Fibroblast of villous mesenchyme (primary cell): Measurements from ENCODE around the gene ARMS2. TPM values are rescaled to one million over a fixed set of nuclear protein-coding genes. Genes with fewer than 3 reads are reported as not detected.

Source experiments
- DNase-seq: peaks from one replicate; pipeline ENCODE4 v3.0.0-alpha.2; 2010; ENCODE audit warnings: low read depth
- H3K4me3 ChIP-seq: 2 replicates; pipeline ENCODE4 v1.5.1; 2011; ENCODE audit warnings: low read depth, mild to moderate bottlenecking, low read length
- CTCF ChIP-seq: IDR thresholded peaks from 2 replicates; pipeline ENCODE4 v1.5.1; 2012; ENCODE audit warnings: low read depth, mild to moderate bottlenecking, low read length; ENCODE audit not compliant: insufficient read depth
- total RNA-seq: library from RNA; depleted of rRNA; stranded (reverse); fragments of >200 nt; gene quantifications from 2 replicates; pipeline ENCODE4 v1.2.3, GENCODE V29; 2012

ARMS2 gene
- total RNA-seq, 1 donor: not detected

GRCh38 chr10:122475100-122475499 lies 20.6 kb downstream of the ARMS2 start:
- no peak overlapping the region for H3K4me3 ChIP-seq
- DNase-seq: no peak
- TF ChIP-seq CTCF: no peak

GRCh38 chr10:122475591-122476332 lies 21.3 kb downstream of the ARMS2 start:
- DNase-seq: no peak
- H3K4me3 ChIP-seq: no peak overlapping the region
- TF ChIP-seq CTCF: no peak

GRCh38 chr10:122476333-122476695 lies 21.9 kb downstream of the ARMS2 start:
- H3K4me3 ChIP-seq: no peak overlapping the region
- no peak for TF ChIP-seq CTCF
- no peak for DNase-seq

- no peak for TF ChIP-seq CTCF
- H3K4me3 ChIP-seq: no peak overlapping the region
- no peak for DNase-seq
These were observed 23.0 kb downstream of the ARMS2 start for GRCh38 chr10:122477436-122477835.

- no peak overlapping the region for H3K4me3 ChIP-seq
- DNase-seq: no peak
- TF ChIP-seq CTCF: no peak
These were observed 24.5 kb downstream of the ARMS2 start for GRCh38 chr10:122478971-122479370.

GRCh38 chr10:122480146-122480833 lies 25.8 kb downstream of the ARMS2 start:
- no peak for TF ChIP-seq CTCF
- DNase-seq: no peak
- H3K4me3 ChIP-seq: no peak overlapping the region
